ENCODE measurements around the gene AFDN. TPM values are rescaled to one million over a fixed set of nuclear protein-coding genes. Genes with fewer than 3 reads are reported as not detected.

Gene AFDN
- total RNA-seq, 1 experiment from 2014 or later = 182 TPM

GRCh38 chr6:167807756-167808155 is 19.0 kb upstream of the AFDN start (continued):
- no peak for TF ChIP-seq AFF4 (CRISPR knock-in tag; IDR thresholded peaks at IDR 0.05; ENCODE audit: borderline replicate concordance)

GRCh38 chr6:167811040-167811439 is 15.7 kb upstream of the AFDN start:
- no peak overlapping the region for H3K4me3 Mint-ChIP-seq
- ATAC-seq (no peak), DNase-seq (ENCODE audit: low spot score) (no peak)
- ChIA-PET CTCF (no interaction called here), POLR2A (no interaction called here)
- H3K36me3 Mint-ChIP-seq = no peaks in the 10 kb centered on the region
- H3K27ac Mint-ChIP-seq = no peak overlapping the region
- peaks cover 3% of the 10 kb centered on the region for H3K4me1 Mint-ChIP-seq
- no peak for TF ChIP-seq OVOL2 (CRISPR knock-in tag; IDR thresholded peaks at IDR 0.05; ENCODE audit: borderline replicate concordance)
- no peak for TF ChIP-seq IRF2 (CRISPR knock-in tag; IDR thresholded peaks at IDR 0.05; ENCODE audit: borderline replicate concordance, low read depth)
- no peak for TF ChIP-seq ZBTB43 (CRISPR knock-in tag; IDR thresholded peaks at IDR 0.05)
- no peak for TF ChIP-seq AFF4 (CRISPR knock-in tag; IDR thresholded peaks at IDR 0.05; ENCODE audit: borderline replicate concordance)
- no peak for TF ChIP-seq ZNF425 (CRISPR knock-in tag; conservative IDR thresholded peaks at IDR 0.05)
- TF ChIP-seq CREB1 (CRISPR knock-in tag; IDR thresholded peaks at IDR 0.05) = no peak
- TF ChIP-seq TP53 (CRISPR knock-in tag; IDR thresholded peaks at IDR 0.05) = no peak
- no peak for TF ChIP-seq GABPB1 (CRISPR knock-in tag; IDR thresholded peaks at IDR 0.05)
- TF ChIP-seq E2F5 (CRISPR knock-in tag; IDR thresholded peaks at IDR 0.05) = no peak
- TF ChIP-seq CBFB (CRISPR knock-in tag; IDR thresholded peaks at IDR 0.05; ENCODE audit: low read depth) = no peak
- no peak for TF ChIP-seq ZBTB21 (CRISPR knock-in tag; IDR thresholded peaks at IDR 0.05; ENCODE audit: borderline replicate concordance)
- no peaks in the 10 kb centered on the region for H3K9me3 Mint-ChIP-seq
- H3K27me3 Mint-ChIP-seq (ENCODE audit: low read depth) = no peaks in the 10 kb centered on the region
